ENCODE data around the gene ARMC6. TPM values are rescaled to one million over a fixed set of nuclear protein-coding genes. Genes with fewer than 3 reads are reported as not detected.

ARMC6 gene
- total and polyA plus RNA-seq, 2 experiments from 2014 or later, result 40.9 to 112 TPM

DNA sequence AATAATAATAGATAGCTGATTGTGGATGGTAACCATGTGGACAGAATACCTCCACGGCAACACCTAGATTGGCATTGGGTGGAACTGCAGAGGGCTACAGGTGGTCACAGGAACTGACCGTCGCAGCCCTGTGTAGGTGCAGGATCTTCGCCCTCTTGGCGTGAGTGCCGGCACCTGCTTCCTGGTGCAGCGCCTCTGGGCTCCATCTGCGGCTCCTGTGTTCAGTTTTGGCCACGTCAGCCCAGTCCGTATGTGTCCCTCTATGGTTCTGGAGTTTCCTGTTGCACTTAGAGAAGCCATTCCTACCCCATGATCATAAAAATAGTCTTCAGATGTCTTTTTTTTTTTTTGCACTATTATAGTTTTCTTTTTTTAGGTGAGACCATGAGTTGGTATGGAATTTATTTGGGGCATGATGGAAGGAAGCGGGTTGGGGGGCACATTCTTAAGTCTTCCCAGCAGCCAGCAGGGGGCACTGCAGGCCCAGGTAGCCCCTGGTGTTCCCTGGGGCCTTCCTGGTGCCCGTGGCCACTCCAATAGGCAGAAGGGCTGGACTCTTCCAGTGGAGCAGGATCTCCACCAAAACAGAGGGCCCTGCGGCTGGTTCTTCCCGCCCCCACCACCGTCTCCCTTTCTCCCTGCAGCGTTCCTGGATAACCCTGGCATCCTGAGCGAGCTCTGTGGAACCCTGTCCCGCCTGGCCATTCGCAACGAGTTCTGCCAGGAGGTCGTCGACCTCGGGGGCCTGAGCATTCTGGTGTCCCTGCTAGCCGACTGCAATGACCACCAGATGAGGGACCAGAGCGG lies 20.3 kb downstream of the ARMC6 start:
- Histone ChIP-seq H3K4me1 (ENCODE audit: insufficient read depth) (no peaks in the 10 kb centered on the region), H3K27me3 (ENCODE audit: insufficient read depth) (no peaks in the 10 kb centered on the region), H3K4me3 (no peak overlapping the region), H2AFZ (no peak overlapping the region), H3K79me2 (replicated peaks; ENCODE audit: insufficient read depth) (no peaks in the 10 kb centered on the region), H3K9me2 (ENCODE audit: insufficient read depth) (no peaks in the 10 kb centered on the region), H3F3A (replicated peaks; ENCODE audit: low read depth) (peaks cover 7% of the 10 kb centered on the region; the same call in 1 of the 2 replicates), H3K4me2 (no peak overlapping the region), H4K20me1 (replicated peaks; ENCODE audit: insufficient read depth) (peaks cover 11% of the 10 kb centered on the region), H3K27ac (ENCODE audit: low read depth) (0 out of 2 replicates have a peak overlapping the region, but pooled peaks have one; percentile 59), H3K36me3 (ENCODE audit: insufficient read depth) (peaks cover 6% of the 10 kb centered on the region; the same call in 1 of the 2 replicates)
- H3K4me3 Mint-ChIP-seq, result no peak overlapping the region
- TF ChIP-seq NANOG (IDR thresholded peaks at IDR 0.05; ENCODE audit: borderline replicate concordance) (no peak), STAT1 (IDR thresholded peaks at IDR 0.05; ENCODE audit: unreplicated experiment) (no peak)
- TF ChIP-seq, protein P1, sequence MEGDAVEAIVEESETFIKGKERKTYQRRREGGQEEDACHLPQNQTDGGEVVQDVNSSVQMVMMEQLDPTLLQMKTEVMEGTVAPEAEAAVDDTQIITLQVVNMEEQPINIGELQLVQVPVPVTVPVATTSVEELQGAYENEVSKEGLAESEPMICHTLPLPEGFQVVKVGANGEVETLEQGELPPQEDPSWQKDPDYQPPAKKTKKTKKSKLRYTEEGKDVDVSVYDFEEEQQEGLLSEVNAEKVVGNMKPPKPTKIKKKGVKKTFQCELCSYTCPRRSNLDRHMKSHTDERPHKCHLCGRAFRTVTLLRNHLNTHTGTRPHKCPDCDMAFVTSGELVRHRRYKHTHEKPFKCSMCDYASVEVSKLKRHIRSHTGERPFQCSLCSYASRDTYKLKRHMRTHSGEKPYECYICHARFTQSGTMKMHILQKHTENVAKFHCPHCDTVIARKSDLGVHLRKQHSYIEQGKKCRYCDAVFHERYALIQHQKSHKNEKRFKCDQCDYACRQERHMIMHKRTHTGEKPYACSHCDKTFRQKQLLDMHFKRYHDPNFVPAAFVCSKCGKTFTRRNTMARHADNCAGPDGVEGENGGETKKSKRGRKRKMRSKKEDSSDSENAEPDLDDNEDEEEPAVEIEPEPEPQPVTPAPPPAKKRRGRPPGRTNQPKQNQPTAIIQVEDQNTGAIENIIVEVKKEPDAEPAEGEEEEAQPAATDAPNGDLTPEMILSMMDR (conservative IDR thresholded peaks at IDR 0.05; ENCODE audit: low read depth in 2 of 2), result peak; percentile 84 to 87
- no peak overlapping the region for H3K27ac Mint-ChIP-seq
- H3K9me3 Mint-ChIP-seq, result no peaks in the 10 kb centered on the region
- DNase-seq (ENCODE audit: low spot score), result peak; percentile 89
- peaks cover 3% of the 10 kb centered on the region for H3K27me3 Mint-ChIP-seq (ENCODE audit: insufficient read depth, low read depth, poor library complexity)
- H3K36me3 Mint-ChIP-seq (ENCODE audit: low read depth), result peaks cover 72% of the 10 kb centered on the region
- no peaks in the 10 kb centered on the region for H3K4me1 Mint-ChIP-seq
- ATAC-seq, result peak; percentile 96

DNA sequence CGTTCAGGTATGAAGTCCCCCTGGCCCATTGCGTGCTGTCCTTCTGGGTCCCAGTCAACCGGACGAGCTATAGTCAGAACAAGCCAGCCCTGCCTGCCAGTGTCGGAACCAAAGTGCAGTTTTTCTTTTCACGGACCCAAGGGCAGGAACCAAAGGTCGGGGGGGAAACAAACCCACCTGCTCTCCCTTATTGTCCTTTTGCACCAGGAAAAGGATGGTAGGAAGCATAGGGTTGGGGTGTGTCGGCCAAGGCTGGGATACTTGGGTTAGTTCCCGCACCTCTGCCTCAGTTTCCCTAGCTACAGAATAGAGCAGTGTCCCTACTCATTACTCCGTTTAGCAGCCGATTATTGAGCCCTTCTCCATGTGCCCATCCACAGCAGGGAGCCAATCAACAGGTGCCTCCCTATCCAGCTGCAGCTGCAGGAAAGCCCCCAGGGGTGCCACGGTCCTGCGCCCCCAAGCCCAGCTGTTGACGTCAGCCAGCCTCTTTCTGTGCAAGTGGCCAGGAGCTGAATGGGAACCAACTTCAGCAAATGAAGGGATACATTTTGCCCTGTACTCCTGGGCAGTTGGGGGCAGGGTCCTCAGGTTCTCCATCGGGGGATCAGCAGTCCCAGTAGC lies 21.0 kb downstream of the ARMC6 start:
- Mint-ChIP-seq H3K4me3 (no peak overlapping the region), H3K27ac (no peak overlapping the region), H3K27me3 (ENCODE audit: insufficient read depth, low read depth, poor library complexity) (peaks cover 6% of the 10 kb centered on the region), H3K4me1 (no peaks in the 10 kb centered on the region), H3K36me3 (ENCODE audit: low read depth) (peaks cover 71% of the 10 kb centered on the region), H3K9me3 (no peaks in the 10 kb centered on the region)
- no peak for ATAC-seq
- H3K27ac ChIP-seq (ENCODE audit: low read depth), result no peak overlapping the region
- no peak for DNase-seq (ENCODE audit: low spot score)
- no peak overlapping the region for H3K4me3 ChIP-seq
- peaks cover 7% of the 10 kb centered on the region; the same call in 1 of the 2 replicates for H3F3A ChIP-seq (replicated peaks; ENCODE audit: low read depth)
- TF ChIP-seq, protein P2, sequence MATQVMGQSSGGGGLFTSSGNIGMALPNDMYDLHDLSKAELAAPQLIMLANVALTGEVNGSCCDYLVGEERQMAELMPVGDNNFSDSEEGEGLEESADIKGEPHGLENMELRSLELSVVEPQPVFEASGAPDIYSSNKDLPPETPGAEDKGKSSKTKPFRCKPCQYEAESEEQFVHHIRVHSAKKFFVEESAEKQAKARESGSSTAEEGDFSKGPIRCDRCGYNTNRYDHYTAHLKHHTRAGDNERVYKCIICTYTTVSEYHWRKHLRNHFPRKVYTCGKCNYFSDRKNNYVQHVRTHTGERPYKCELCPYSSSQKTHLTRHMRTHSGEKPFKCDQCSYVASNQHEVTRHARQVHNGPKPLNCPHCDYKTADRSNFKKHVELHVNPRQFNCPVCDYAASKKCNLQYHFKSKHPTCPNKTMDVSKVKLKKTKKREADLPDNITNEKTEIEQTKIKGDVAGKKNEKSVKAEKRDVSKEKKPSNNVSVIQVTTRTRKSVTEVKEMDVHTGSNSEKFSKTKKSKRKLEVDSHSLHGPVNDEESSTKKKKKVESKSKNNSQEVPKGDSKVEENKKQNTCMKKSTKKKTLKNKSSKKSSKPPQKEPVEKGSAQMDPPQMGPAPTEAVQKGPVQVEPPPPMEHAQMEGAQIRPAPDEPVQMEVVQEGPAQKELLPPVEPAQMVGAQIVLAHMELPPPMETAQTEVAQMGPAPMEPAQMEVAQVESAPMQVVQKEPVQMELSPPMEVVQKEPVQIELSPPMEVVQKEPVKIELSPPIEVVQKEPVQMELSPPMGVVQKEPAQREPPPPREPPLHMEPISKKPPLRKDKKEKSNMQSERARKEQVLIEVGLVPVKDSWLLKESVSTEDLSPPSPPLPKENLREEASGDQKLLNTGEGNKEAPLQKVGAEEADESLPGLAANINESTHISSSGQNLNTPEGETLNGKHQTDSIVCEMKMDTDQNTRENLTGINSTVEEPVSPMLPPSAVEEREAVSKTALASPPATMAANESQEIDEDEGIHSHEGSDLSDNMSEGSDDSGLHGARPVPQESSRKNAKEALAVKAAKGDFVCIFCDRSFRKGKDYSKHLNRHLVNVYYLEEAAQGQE (IDR thresholded peaks at IDR 0.05; ENCODE audit: unreplicated experiment), result no peak
- TF ChIP-seq NANOG (IDR thresholded peaks at IDR 0.05; ENCODE audit: borderline replicate concordance) (no peak), JUNB (IDR thresholded peaks at IDR 0.05; ENCODE audit: unreplicated experiment) (no peak), EZH2phosphoT487 (IDR thresholded peaks at IDR 0.05; ENCODE audit: unreplicated experiment) (no peak), STAT1 (IDR thresholded peaks at IDR 0.05; ENCODE audit: unreplicated experiment) (no peak), ZNF114 (CRISPR knock-in tag; IDR thresholded peaks at IDR 0.05) (no peak)
- TF ChIP-seq, protein P1 (conservative IDR thresholded peaks at IDR 0.05; ENCODE audit: low read depth in 2 of 2), result no peak
- TF ChIP-seq, protein P3, sequence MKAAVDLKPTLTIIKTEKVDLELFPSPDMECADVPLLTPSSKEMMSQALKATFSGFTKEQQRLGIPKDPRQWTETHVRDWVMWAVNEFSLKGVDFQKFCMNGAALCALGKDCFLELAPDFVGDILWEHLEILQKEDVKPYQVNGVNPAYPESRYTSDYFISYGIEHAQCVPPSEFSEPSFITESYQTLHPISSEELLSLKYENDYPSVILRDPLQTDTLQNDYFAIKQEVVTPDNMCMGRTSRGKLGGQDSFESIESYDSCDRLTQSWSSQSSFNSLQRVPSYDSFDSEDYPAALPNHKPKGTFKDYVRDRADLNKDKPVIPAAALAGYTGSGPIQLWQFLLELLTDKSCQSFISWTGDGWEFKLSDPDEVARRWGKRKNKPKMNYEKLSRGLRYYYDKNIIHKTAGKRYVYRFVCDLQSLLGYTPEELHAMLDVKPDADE (IDR thresholded peaks at IDR 0.05), result no peak
- H2AFZ ChIP-seq, result no peak overlapping the region
- no peaks in the 10 kb centered on the region for H3K27me3 ChIP-seq (ENCODE audit: insufficient read depth)
- H3K79me2 ChIP-seq (replicated peaks; ENCODE audit: insufficient read depth), result no peaks in the 10 kb centered on the region
- H3K4me1 ChIP-seq (ENCODE audit: insufficient read depth), result no peaks in the 10 kb centered on the region
- peaks cover 11% of the 10 kb centered on the region for H4K20me1 ChIP-seq (replicated peaks; ENCODE audit: insufficient read depth)
- H3K36me3 ChIP-seq (ENCODE audit: insufficient read depth), result peaks cover 6% of the 10 kb centered on the region; the same call in 1 of the 2 replicates
- H3K9me2 ChIP-seq (ENCODE audit: insufficient read depth), result no peaks in the 10 kb centered on the region
- H3K4me2 ChIP-seq, result no peak overlapping the region
